Mesendoderm (in vitro differentiated cells): Measurements from ENCODE around the gene PTPRG.

Source experiments
- DNase-seq: peaks from one replicate; pipeline ENCODE4 v3.0.0; 2013
- H2AK5ac ChIP-seq: 2 replicates; pipeline ENCODE4 v1.6.1; 2013; ENCODE audit warnings: low read length, inconsistent platforms
- H2BK120ac ChIP-seq: 2 replicates; pipeline ENCODE4 v1.6.1; 2013; ENCODE audit warnings: low read depth, mild to moderate bottlenecking, low read length, moderate library complexity, mixed read lengths
- H2BK15ac ChIP-seq: replicated peaks from 2 replicates; pipeline ENCODE4 v1.6.1; 2013; ENCODE audit warnings: low read depth, mild to moderate bottlenecking, moderate library complexity
- H2BK5ac ChIP-seq: 2 replicates; pipeline ENCODE4 v1.6.1; 2013; ENCODE audit warnings: low read length, inconsistent platforms
- H3K18ac ChIP-seq: 2 replicates; pipeline ENCODE4 v1.6.1; 2013; ENCODE audit warnings: mild to moderate bottlenecking, low read length, mixed read lengths
- H3K23ac ChIP-seq: one replicate; pipeline ENCODE4 v1.6.1; 2013; ENCODE audit warnings: low read length
- H3K27ac ChIP-seq: 2 replicates; pipeline ENCODE4 v1.5.1; 2013; ENCODE audit warnings: low read depth, mild to moderate bottlenecking, inconsistent platforms, low read length, moderate library complexity
- H3K27me3 ChIP-seq: 2 replicates; pipeline ENCODE4 v1.6.1; 2013; ENCODE audit warnings: low read length, control low read depth, mild to moderate bottlenecking, inconsistent platforms; ENCODE audit not compliant: insufficient read depth, poor library complexity
- H3K36me3 ChIP-seq: 2 replicates; pipeline ENCODE4 v1.6.1; 2013; ENCODE audit warnings: low read length, inconsistent platforms; ENCODE audit not compliant: control insufficient read depth, insufficient read depth
- H3K4ac ChIP-seq: one replicate; pipeline ENCODE4 v1.6.1; 2013; ENCODE audit warnings: low read depth, mild to moderate bottlenecking, low read length, moderate library complexity
- H3K4me1 ChIP-seq: 2 replicates; pipeline ENCODE4 v1.6.1; 2013; ENCODE audit warnings: low read depth, low read length, inconsistent platforms; ENCODE audit not compliant: control insufficient read depth
- H3K4me2 ChIP-seq: 2 replicates; pipeline ENCODE4 v1.6.1; 2013; ENCODE audit warnings: low read length
- H3K4me3 ChIP-seq: 2 replicates; pipeline ENCODE4 v1.5.1; 2013; ENCODE audit warnings: mild to moderate bottlenecking, low read length
- H3K56ac ChIP-seq: one replicate; pipeline ENCODE4 v1.6.1; 2013; ENCODE audit warnings: low read length
- H3K79me1 ChIP-seq: 2 replicates; pipeline ENCODE4 v1.6.1; 2013; ENCODE audit warnings: low read length, inconsistent platforms
- H3K79me2 ChIP-seq: 2 replicates; pipeline ENCODE4 v1.6.1; 2013; ENCODE audit warnings: mild to moderate bottlenecking, low read length; ENCODE audit not compliant: control insufficient read depth, insufficient read depth
- H3K9ac ChIP-seq: 2 replicates; pipeline ENCODE4 v1.6.1; 2013; ENCODE audit warnings: low read length, inconsistent platforms
- H4K5ac ChIP-seq: one replicate; pipeline ENCODE4 v1.6.1; 2013; ENCODE audit warnings: low read length
- H4K8ac ChIP-seq: one replicate; pipeline ENCODE4 v1.6.1; 2013; ENCODE audit warnings: low read depth, mild to moderate bottlenecking, control low read depth, low read length, moderate library complexity
- WGBS: extraction: QIAGEN DNeasy Blood & Tissue Kit; methylation state at CpG from one replicate; pipeline ENCODE4 v1.1.7; 2013; ENCODE audit warnings: low lambda C conversion rate, missing lambda C conversion rate; ENCODE audit not compliant: insufficient coverage; ENCODE audit errors: extremely low coverage; 5-methylcytosine and 5-hydroxymethylcytosine counted together

PTPRG gene

DNA sequence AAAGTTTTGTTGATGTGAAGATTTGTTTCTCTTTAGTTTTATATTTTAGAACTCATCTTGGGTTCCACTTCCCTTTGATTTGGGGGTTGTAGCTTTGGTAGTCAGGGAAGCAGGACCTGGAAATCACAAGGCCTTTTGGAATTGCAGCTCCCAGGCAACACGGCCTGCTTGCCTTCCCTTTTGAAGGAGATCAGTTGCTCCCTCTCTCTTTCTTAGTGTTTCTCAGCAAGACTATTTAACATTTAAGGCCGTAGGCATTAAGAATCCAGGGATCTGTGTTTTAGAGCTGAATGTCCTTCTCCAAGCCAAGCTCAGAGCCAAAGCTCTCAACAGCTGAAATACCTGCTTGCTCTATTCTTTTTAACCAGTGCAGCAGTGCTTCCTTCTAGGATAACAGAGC lies 310.3 kb downstream of the PTPRG start:
- Histone ChIP-seq H2BK120ac (no peak overlapping the region), H3K79me2 (peaks cover 39% of the 10 kb centered on the region), H3K27me3 (no peaks in the 10 kb centered on the region), H4K8ac (no peak overlapping the region), H3K36me3 (no peaks in the 10 kb centered on the region), H3K23ac (no peak overlapping the region), H3K4ac (no peak overlapping the region), H3K27ac (no peak overlapping the region), H2BK5ac (no peak overlapping the region), H3K9ac (no peak overlapping the region), H3K56ac (no peak overlapping the region), H3K18ac (peak overlapping the region; percentile 70), H3K79me1 (peaks cover 10% of the 10 kb centered on the region), H2BK15ac (no peak overlapping the region), H3K4me2 (no peak overlapping the region), H4K5ac (no peak overlapping the region), H3K4me1 (peaks cover 21% of the 10 kb centered on the region), H2AK5ac (no peak overlapping the region), H3K4me3 (no peak overlapping the region)
- WGBS = no CpG with 5 or more reads among the region's 2 CpGs
- no peak for DNase-seq

DNA sequence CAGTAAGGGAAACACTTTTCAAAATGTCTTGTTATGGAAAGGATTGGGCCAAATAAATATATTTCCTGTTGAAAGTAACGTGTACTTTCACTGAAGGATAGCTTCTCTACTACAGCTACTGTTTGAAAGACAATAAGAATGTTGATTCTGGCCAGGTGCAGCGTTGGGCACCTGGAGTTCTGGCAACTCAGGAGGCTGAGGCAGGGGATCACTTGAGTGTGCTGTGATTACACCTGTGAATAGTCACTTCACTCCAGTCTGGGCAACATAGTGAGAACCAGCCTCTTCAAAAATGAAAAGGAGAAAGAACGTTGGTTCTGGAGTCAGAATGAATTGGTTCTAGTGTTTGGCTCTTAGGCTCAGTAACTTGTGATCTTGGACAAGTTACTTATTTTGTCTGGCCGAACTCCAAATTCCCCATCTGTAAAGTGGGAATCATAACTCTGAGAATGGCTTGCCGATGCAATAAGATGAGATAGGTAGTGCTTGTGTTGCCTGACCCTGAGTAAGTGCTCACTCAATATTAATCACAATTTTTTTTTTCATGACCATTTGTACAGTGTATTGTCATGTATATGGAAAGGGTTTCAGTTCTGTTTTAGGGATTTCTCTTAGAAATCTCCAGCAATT lies 310.8 kb downstream of the PTPRG start:
- H3K23ac ChIP-seq = no peak overlapping the region
- H4K5ac ChIP-seq = no peak overlapping the region
- no peak overlapping the region for H3K4me3 ChIP-seq
- no peak overlapping the region for H3K4me2 ChIP-seq
- H3K79me2 ChIP-seq = peaks cover 34% of the 10 kb centered on the region
- no peak overlapping the region for H2AK5ac ChIP-seq
- no peak for DNase-seq
- H3K36me3 ChIP-seq = no peaks in the 10 kb centered on the region
- no peaks in the 10 kb centered on the region for H3K27me3 ChIP-seq
- peaks cover 21% of the 10 kb centered on the region for H3K4me1 ChIP-seq
- H2BK120ac ChIP-seq = no peak overlapping the region
- no peak overlapping the region for H3K4ac ChIP-seq
- no peak overlapping the region for H3K56ac ChIP-seq
- H3K18ac ChIP-seq = no peak overlapping the region
- no peak overlapping the region for H3K9ac ChIP-seq
- no CpG with 5 or more reads among the region's 5 CpGs for WGBS
- H2BK5ac ChIP-seq = no peak overlapping the region
- peaks cover 6% of the 10 kb centered on the region for H3K79me1 ChIP-seq
- no peak overlapping the region for H4K8ac ChIP-seq
- H3K27ac ChIP-seq = no peak overlapping the region
- H2BK15ac ChIP-seq = no peak overlapping the region

DNA sequence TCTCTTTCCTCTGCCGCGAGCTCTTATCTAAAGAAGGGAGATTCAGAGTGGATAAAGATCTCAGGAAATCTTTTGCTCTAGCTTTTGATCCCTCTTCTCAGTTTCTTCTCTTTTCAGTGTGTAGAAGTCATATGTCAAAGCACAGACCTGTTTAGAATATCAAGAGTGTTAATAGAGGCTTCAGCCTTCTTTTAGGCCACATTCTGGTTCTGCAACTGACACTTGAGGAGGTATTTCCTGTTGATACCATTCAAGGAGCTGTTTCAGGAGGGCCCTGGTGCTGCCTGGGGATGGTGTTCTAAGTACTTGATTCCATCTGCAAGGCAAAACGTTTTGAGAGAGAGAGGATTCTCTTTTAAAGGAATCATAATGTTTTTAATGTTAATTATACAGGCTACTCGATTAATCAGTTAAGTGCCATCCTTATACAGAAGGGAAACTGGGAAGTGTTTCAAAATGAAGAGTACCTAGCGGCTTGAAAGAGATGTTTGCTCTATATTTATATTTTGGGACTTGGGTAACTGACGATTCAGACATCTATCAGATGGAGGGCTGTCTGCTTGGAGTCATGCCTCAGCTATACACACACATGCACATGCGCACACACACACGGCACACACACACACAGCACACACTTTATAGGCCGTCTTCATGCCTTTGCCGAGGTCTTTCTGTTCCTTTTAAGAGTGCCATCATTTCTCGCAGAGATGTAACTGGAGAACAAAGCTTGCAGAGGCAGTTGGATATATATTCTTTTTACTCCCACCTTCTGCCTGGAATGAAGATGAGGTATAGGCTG lies 313.9 kb downstream of the PTPRG start:
- H3K18ac ChIP-seq = peak overlapping the region; percentile 78
- H3K23ac ChIP-seq = no peak overlapping the region
- no peak overlapping the region for H3K4me3 ChIP-seq
- H2AK5ac ChIP-seq = no peak overlapping the region
- peak overlapping the region; percentile 80 for H3K27ac ChIP-seq
- peak overlapping the region; percentile 37 for H3K9ac ChIP-seq
- peak; percentile 93 for DNase-seq
- no CpG with 5 or more reads among the region's 11 CpGs for WGBS
- no peak overlapping the region for H3K4me2 ChIP-seq
- peak overlapping the region; percentile 85 for H3K56ac ChIP-seq
- peak overlapping the region; percentile 77 for H3K4ac ChIP-seq
- H2BK15ac ChIP-seq = no peak overlapping the region
- H3K79me2 ChIP-seq = peaks cover 34% of the 10 kb centered on the region
- no peaks in the 10 kb centered on the region for H3K79me1 ChIP-seq
- peak overlapping the region; percentile 2 for H2BK120ac ChIP-seq
- no peak overlapping the region for H4K5ac ChIP-seq
- no peaks in the 10 kb centered on the region for H3K27me3 ChIP-seq
- no peak overlapping the region for H4K8ac ChIP-seq
- H3K4me1 ChIP-seq = peaks cover 23% of the 10 kb centered on the region
- H3K36me3 ChIP-seq = no peaks in the 10 kb centered on the region
- peak overlapping the region; percentile 86 for H2BK5ac ChIP-seq

DNA sequence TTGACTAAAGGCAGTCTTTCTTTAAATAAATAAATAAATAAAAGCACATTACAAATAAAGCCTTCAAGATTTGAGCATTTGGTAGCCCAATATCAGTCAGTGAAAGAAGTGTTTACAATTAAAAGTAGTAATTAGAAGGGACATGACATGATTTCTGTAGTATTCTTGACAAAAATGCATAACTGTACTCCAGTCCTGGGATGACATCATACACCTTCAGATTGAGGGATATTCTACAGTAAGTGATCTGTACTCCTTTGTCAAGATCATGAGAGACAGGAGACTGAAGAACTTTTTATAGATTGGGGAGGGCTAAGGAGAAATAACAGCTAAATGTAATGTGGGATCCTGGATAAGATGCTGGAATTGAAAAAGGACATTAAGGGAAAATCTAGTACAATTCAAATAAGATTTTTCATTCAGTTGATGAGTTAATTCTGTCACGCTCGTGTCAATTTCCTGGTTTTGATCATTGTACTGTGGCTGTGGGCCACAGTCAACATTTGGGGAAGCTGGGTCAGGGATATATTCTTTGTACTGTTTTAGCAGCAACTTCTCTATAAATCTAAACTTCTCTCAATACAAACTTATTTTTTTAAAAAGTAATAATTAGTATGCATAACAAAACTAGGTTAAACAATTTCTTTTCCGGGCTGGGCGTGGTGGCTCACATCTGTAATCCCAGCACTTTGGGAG lies 314.8 kb downstream of the PTPRG start:
- H3K56ac ChIP-seq = no peak overlapping the region
- H3K4ac ChIP-seq = no peak overlapping the region
- H3K9ac ChIP-seq = no peak overlapping the region
- no peak overlapping the region for H3K4me3 ChIP-seq
- DNase-seq = no peak
- H4K8ac ChIP-seq = no peak overlapping the region
- H2BK15ac ChIP-seq = no peak overlapping the region
- H3K79me1 ChIP-seq = peaks cover 2% of the 10 kb centered on the region
- H3K23ac ChIP-seq = no peak overlapping the region
- H3K27me3 ChIP-seq = no peaks in the 10 kb centered on the region
- H3K18ac ChIP-seq = peak overlapping the region; percentile 68
- H2AK5ac ChIP-seq = no peak overlapping the region
- peaks cover 23% of the 10 kb centered on the region for H3K4me1 ChIP-seq
- H2BK120ac ChIP-seq = no peak overlapping the region
- no peak overlapping the region for H3K27ac ChIP-seq
- H3K4me2 ChIP-seq = no peak overlapping the region
- H3K36me3 ChIP-seq = no peaks in the 10 kb centered on the region
- no peak overlapping the region for H2BK5ac ChIP-seq
- H4K5ac ChIP-seq = no peak overlapping the region
- peaks cover 35% of the 10 kb centered on the region for H3K79me2 ChIP-seq
- WGBS = no CpG with 5 or more reads among the region's 4 CpGs

DNA sequence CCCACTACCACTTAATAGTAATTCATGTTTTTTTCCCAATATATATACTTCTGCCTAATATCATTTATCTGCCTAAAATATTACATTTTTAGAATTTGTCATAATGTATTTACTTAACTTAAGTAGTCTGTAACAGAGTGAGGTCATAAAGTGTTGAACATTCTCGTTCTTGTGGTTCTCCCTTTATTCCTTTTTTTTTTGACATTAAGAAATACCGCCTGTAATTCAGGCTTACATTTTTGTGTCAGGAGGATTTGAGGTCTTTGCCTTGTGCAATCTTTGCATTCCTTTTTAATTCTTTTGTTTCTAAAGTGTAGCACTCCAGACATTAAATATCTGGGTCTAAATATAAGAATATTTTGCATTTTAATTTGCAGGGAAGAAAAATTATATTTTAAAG lies 315.4 kb downstream of the PTPRG start:
- peaks cover 31% of the 10 kb centered on the region for H3K79me2 ChIP-seq
- H3K18ac ChIP-seq = no peak overlapping the region
- H2BK5ac ChIP-seq = no peak overlapping the region
- no peak overlapping the region for H4K5ac ChIP-seq
- no peak overlapping the region for H3K4me2 ChIP-seq
- H3K27me3 ChIP-seq = no peaks in the 10 kb centered on the region
- H3K56ac ChIP-seq = no peak overlapping the region
- no CpG with 5 or more reads among the region's 2 CpGs for WGBS
- no peak overlapping the region for H2BK15ac ChIP-seq
- no peak overlapping the region for H4K8ac ChIP-seq
- H3K4me1 ChIP-seq = peaks cover 21% of the 10 kb centered on the region
- DNase-seq = no peak
- no peak overlapping the region for H2BK120ac ChIP-seq
- no peak overlapping the region for H3K27ac ChIP-seq
- no peak overlapping the region for H3K4me3 ChIP-seq
- peaks cover 4% of the 10 kb centered on the region for H3K79me1 ChIP-seq
- H3K9ac ChIP-seq = no peak overlapping the region
- no peak overlapping the region for H2AK5ac ChIP-seq
- no peak overlapping the region for H3K23ac ChIP-seq
- no peaks in the 10 kb centered on the region for H3K36me3 ChIP-seq
- H3K4ac ChIP-seq = no peak overlapping the region
